DND-41 (cell line): ENCODE measurements around the gene PRR16.

ENCODE experiments used
- ATAC-seq: fragments of 200-7000 bp; cut with Tn5 transposase; 3 replicates; pipeline ENCODE4 v1.9.1; 2021; ENCODE audit warnings: low read depth; ENCODE audit not compliant: insufficient read depth
- DNase-seq: peaks from one replicate; pipeline ENCODE4 v3.0.0-alpha.2; 2020
- H2AFZ ChIP-seq: 2 replicates; pipeline ENCODE4 v1.6.0; 2012; ENCODE audit warnings: low read depth, low read length
- H3K27ac ChIP-seq: 2 replicates; pipeline ENCODE4 v1.5.1; 2012; ENCODE audit warnings: low read length, inconsistent platforms
- H3K27me3 ChIP-seq: fragments of 200-600 bp; sonication (generic); 2 replicates; pipeline ENCODE4 v1.6.0; 2012; ENCODE audit warnings: low read length, mild to moderate bottlenecking, inconsistent platforms; ENCODE audit not compliant: insufficient read depth, poor library complexity
- H3K36me3 ChIP-seq: 2 replicates; pipeline ENCODE4 v1.5.1; 2012; ENCODE audit warnings: low read length, inconsistent platforms; ENCODE audit not compliant: insufficient read depth
- H3K4me1 ChIP-seq: 2 replicates; pipeline ENCODE4 v1.5.1; 2012; ENCODE audit warnings: mild to moderate bottlenecking, low read length; ENCODE audit not compliant: insufficient read depth
- H3K4me2 ChIP-seq: 2 replicates; pipeline ENCODE4 v1.6.0; 2012; ENCODE audit warnings: mild to moderate bottlenecking, moderate library complexity, low read length, inconsistent platforms; ENCODE audit not compliant: insufficient read depth
- H3K4me3 ChIP-seq, 2 experiments: fragments of 200-600 bp in 1 of 2; shearing (Covaris generic) in 1 of 2; 2 replicates each; pipeline ENCODE4 v1.5.1; 2012 to 2016; ENCODE audit warnings: inconsistent platforms in 2 of 2, low read length in 2 of 2, mild to moderate bottlenecking in 2 of 2, low read depth in 1 of 2, moderate library complexity in 1 of 2
- H3K79me2 ChIP-seq: 2 replicates; pipeline ENCODE4 v1.6.0; 2012; ENCODE audit warnings: low read length, inconsistent platforms; ENCODE audit not compliant: insufficient read depth
- H3K9ac ChIP-seq: 2 replicates; pipeline ENCODE4 v1.6.0; 2012; ENCODE audit warnings: low read depth, mild to moderate bottlenecking, inconsistent platforms, low read length, moderate library complexity
- H3K9me3 ChIP-seq: 2 replicates; pipeline ENCODE4 v1.5.1; 2012; ENCODE audit warnings: low read length, moderate library complexity, mild to moderate bottlenecking, inconsistent platforms; ENCODE audit not compliant: insufficient read depth, severe bottlenecking
- H4K20me1 ChIP-seq: 2 replicates; pipeline ENCODE4 v1.6.0; 2012; ENCODE audit warnings: low read length; ENCODE audit not compliant: insufficient read depth
- EZH2 ChIP-seq: IDR thresholded peaks from 3 replicates; pipeline ENCODE4 v1.6.1; 2012; ENCODE audit warnings: borderline replicate concordance, low read depth, mild to moderate bottlenecking, moderate library complexity, low read length, inconsistent platforms; ENCODE audit not compliant: severe bottlenecking
- TF ChIP-seq, protein P1 (sequence below): IDR thresholded peaks from 2 replicates; pipeline ENCODE4 v1.5.1; 2012; ENCODE audit warnings: borderline replicate concordance, low read length, moderate library complexity, mild to moderate bottlenecking; ENCODE audit not compliant: poor library complexity, severe bottlenecking; ENCODE audit errors: extremely low read depth

The PRR16 gene

DNA sequence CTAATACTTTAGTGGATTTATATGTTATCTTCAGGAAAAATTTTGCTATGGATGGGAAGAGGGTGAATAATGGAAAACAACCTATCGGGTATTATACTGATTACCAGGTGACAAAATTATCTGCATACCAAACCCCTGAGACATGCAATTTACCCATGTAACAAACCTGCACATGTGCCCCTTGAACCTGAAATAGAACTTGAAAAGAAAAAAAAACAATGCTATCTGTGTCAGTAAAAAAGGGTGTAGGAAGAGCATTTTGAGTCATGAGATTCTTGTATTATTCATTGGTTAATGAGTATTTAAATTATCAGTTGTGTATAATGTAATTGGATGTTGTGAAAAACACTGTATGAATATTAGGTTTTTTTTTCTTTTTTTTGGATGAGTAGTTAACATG lies 75.4 kb downstream of the PRR16 start:
- Histone ChIP-seq H3K4me1 (no peaks in the 10 kb centered on the region), H3K27ac (no peak overlapping the region), H3K9ac (no peak overlapping the region), H4K20me1 (no peaks in the 10 kb centered on the region), H3K36me3 (no peaks in the 10 kb centered on the region), H2AFZ (no peak overlapping the region), H3K27me3 (no peaks in the 10 kb centered on the region), H3K4me2 (no peak overlapping the region), H3K79me2 (no peaks in the 10 kb centered on the region), H3K9me3 (no peaks in the 10 kb centered on the region), H3K4me3 (no peak overlapping the region)
- no peak for TF ChIP-seq EZH2
- TF ChIP-seq, protein P1, sequence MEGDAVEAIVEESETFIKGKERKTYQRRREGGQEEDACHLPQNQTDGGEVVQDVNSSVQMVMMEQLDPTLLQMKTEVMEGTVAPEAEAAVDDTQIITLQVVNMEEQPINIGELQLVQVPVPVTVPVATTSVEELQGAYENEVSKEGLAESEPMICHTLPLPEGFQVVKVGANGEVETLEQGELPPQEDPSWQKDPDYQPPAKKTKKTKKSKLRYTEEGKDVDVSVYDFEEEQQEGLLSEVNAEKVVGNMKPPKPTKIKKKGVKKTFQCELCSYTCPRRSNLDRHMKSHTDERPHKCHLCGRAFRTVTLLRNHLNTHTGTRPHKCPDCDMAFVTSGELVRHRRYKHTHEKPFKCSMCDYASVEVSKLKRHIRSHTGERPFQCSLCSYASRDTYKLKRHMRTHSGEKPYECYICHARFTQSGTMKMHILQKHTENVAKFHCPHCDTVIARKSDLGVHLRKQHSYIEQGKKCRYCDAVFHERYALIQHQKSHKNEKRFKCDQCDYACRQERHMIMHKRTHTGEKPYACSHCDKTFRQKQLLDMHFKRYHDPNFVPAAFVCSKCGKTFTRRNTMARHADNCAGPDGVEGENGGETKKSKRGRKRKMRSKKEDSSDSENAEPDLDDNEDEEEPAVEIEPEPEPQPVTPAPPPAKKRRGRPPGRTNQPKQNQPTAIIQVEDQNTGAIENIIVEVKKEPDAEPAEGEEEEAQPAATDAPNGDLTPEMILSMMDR = no peak
- ATAC-seq (no peak), DNase-seq (no peak)

DNA sequence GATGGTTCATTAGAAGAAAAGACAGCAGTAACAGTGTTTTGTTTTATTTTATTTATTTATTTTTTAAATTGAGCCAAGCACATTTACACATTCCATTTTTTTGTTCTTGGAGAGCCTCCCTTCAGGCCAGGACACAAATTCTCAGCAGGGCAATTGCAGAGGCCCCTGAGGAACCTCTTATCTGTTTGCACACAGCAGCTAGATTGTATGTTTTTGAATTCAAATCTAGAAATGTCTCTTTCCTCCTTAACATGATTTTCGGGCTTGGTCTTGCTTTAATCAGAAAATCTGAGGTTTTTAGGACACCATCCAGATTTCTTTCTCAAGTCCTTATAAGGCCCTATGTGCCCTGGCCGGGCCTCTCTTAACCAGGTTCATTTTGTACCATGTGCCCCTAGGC lies 76.0 kb downstream of the PRR16 start:
- DNase-seq = no peak
- Histone ChIP-seq H3K36me3 (no peaks in the 10 kb centered on the region), H3K27ac (no peak overlapping the region), H3K9ac (no peak overlapping the region), H2AFZ (no peak overlapping the region), H3K27me3 (no peaks in the 10 kb centered on the region), H3K4me2 (no peak overlapping the region), H4K20me1 (no peaks in the 10 kb centered on the region), H3K4me3 (no peak overlapping the region), H3K4me1 (no peaks in the 10 kb centered on the region), H3K9me3 (no peaks in the 10 kb centered on the region), H3K79me2 (no peaks in the 10 kb centered on the region)
- ATAC-seq = no peak
- TF ChIP-seq, protein P1 = no peak
- no peak for TF ChIP-seq EZH2

DNA sequence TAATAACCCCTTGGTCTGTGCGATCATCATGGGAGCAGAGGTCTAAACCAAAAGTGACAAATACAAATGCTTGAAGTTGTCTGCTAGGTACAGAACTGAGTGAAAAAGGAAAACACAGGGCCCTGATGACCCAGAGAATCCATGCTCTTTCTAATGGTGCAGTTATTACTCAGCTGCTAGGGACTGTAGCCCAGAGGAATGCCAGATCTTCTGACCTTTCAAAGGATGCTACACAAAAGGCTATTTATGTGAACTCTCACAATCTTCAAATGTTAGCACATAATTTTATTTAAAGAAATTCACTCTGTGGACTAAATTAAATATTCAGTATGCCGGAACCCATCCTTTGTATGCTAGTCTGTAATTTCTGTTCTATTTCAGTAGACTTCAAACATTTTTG lies 79.9 kb downstream of the PRR16 start:
- Histone ChIP-seq H4K20me1 (no peaks in the 10 kb centered on the region), H3K4me2 (no peak overlapping the region), H3K27ac (no peak overlapping the region), H3K9me3 (no peaks in the 10 kb centered on the region), H2AFZ (no peak overlapping the region), H3K4me3 (no peak overlapping the region), H3K79me2 (no peaks in the 10 kb centered on the region), H3K36me3 (no peaks in the 10 kb centered on the region), H3K4me1 (no peaks in the 10 kb centered on the region), H3K27me3 (no peaks in the 10 kb centered on the region), H3K9ac (no peak overlapping the region)
- DNase-seq (no peak), ATAC-seq (no peak)
- TF ChIP-seq EZH2 = no peak
- TF ChIP-seq, protein P1 = no peak

DNA sequence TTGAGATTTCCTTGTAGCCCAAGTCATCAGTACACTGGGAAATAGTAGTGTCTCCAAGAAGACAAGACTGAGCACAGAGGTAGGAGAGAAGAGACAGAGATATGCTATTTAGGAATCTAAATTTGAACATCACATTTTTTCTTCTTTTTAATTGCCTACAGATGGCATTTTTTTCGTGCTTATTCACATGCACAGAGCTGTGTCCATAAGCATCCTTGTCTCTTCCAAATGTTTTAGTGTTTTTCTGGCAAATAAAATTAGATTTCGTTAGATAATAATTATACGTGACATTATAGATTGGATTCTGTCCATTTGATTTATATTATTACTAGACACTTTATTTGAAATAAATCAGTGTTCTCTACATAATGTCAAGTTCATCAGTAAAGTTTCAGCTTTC lies 80.9 kb downstream of the PRR16 start:
- Histone ChIP-seq H3K79me2 (no peaks in the 10 kb centered on the region), H3K4me1 (no peaks in the 10 kb centered on the region), H3K27me3 (no peaks in the 10 kb centered on the region), H2AFZ (no peak overlapping the region), H3K4me3 (no peak overlapping the region), H4K20me1 (no peaks in the 10 kb centered on the region), H3K9ac (no peak overlapping the region), H3K4me2 (no peak overlapping the region), H3K9me3 (no peaks in the 10 kb centered on the region), H3K27ac (no peak overlapping the region), H3K36me3 (no peaks in the 10 kb centered on the region)
- no peak for DNase-seq
- TF ChIP-seq, protein P1 = no peak
- no peak for TF ChIP-seq EZH2
- ATAC-seq = no peak
